ENCODE results near the gene FAM234A.

FAM234A gene

DNA sequence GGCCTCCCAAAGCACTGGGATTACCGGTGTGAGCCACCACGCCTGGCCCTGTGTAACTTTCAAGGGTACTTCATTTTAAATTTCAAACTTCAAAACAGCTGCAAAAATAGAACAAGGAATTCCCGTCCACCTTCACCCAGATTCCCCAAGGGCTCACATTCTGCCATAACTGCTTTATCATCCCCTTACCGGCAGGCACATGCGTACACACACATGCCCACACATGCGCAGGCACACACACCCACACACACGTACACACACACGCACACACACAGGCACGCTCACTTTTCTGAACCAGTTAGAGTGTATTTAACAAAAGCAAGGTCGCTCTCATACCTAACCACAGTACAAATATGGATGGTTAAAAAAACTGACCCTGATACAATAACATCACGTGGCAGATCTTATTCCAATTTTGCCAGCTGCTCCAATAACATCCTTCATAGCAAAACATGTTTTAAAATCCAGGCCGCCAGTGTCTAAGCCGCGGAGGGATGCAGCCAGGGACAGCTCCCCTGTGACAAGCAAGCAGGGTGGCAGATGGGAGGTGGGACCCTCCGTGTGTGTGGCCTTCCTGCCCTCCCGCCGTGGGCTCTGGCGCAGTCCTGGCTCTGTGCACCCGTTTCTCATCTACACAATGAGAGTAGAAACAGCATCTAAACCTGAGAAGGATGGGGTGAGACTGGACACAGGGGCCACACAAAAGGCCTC lies 71.5 kb downstream of the FAM234A start:
- DNase-seq = no peak

DNA sequence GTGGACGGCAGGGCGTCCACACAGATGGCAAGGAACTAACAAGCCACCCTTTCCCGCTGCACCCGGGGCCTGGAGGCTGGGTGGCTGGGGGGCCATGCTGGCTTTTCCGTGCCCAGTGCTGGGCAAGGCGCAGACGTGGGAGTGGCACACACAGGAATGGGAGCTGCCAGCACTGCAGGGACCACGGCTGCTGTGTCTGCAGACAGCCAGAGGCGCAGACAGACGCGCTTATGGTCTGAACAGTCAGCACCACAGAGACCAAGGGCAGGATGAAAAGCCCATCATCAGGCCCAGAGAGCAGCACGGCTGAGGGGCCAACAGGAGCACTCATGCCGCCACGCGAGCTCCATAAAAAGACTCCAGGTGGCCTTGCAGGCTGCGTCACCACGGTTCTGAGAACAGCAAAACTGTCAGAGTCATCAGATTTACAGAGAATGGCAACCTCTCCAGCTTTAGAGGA lies 72.3 kb downstream of the FAM234A start:
- no peak for DNase-seq

DNA sequence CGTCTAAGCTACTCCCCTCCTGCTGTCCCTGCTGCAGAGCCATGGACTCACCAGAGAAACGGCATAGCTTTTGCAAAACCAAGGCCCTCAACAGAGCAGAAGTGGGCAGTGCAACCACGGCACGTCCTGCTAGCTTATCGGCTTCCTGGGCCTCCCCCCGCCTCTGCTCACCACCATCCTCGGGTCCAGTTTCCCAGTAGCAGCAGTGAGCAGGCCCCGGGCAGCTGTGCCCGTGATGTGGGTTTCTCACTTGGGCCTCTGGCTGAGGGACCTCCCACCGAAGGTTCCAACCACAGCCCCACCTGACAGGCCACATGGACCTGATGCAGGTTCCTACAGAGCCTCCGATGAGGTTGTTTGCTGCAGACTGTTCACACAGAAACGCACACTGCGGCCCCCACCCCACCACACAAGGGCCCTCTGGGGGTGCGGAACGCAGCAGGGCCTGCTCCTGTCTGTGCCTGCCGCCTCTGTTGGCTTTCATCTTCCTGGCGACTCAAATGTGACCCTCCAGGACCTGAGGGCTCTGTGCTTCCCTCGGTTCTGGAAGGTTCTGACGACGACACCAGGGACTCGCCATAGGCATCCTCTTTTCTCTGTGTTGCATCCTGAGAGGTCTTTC lies 73.2 kb downstream of the FAM234A start:
- no peak for DNase-seq

DNA sequence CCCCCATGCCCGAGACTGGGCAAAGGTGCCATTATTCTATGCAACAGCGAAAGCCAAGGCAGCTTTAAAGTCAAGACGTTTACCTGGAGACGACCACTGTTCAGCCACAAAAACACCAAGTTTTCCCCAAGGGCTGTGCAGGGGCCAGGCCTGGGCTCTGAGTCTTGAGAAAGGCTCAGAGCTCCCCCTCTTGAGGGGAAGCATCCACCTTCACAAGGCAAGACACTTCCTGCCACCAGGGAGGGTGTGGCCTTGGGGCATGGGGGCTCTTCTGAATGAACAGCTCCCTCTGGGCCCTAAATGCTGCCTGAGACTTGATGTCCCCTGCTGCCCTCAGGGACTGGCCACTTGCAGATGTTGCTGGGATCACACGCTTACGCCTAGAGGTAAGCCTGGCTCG lies 74.9 kb downstream of the FAM234A start:
- DNase-seq = no peak

DNA sequence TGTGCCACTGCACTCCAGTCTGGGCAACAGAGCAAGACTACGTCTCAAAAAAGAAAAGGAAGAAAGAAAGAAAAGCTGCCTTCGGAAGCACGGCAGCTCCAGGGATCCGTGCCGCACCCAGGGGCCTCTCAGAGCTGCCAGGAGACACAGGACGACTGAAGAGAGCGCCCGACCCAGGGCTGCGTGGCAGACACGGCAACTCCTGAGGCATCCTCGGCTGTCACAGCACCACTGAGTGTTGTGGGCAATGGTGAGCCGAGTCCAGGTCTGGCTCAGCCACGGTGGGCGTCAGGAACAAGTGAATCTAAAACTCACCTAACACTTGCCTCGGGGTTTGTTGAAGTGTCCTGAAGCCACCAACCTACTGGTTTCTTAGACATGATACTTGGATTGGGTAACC lies 77.1 kb downstream of the FAM234A start:
- no peak for DNase-seq

DNA sequence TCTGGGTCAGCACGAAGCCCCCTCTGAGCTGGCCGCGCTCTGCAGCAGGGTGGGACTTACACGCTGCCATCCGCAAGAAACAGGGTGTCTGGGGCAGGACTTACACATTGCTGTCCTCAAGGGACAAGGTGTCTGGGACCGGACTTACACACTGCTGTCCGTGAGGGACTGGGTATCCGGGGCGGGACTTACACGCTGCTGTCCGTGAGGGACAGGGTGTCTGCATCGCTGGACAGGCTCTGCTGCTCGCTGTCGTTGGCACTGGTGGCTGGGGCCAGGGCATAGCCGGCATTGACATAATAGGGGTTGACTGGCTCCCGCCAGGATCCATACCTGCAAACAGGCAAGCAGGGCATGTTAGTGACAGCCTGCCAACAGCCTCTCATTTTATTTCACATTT lies 79.7 kb downstream of the FAM234A start:
- no peak for DNase-seq

DNA sequence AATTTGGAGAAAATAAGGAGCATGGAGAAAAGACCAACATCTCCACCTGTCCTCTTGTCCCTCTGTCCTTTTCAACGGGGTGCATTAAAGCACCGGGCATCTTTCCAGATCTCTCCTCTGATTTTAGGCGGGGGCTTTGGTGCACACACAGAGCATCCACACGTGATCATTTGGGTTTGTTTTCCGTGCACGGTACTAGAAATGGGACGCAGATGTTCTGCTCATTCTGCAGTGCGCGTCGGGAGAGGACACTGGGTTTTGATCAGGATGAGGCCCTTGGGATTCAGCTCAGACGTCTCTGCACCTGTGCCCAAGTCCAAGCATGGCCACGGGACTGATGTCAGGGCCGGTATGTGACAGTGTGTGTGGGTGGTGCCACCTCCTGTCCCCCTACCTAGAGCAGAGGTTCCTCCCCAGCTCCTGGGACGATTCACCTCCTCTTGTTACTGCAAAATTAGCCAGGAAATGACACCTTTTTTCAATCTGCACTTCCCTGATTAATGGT lies 80.2 kb downstream of the FAM234A start:
- no peak for DNase-seq

Data from activated CD4-positive, alpha-beta T cell treated with anti-CD3 and anti-CD28 coated beads for 48 hours (primary cell).